Hematopoietic multipotent progenitor cell treated with erythropoietin and hydrocortisone succinate and interleukin-3 and kit ligand, for 17 days (in vitro differentiated cells): ENCODE measurements around the gene NEFH.
"Not testable (repeated sequence)": the region's sequence is repeated elsewhere in the genome, so short reads cannot be mapped to it uniquely, and the experiment has no call there.

Source experiments
- DNase-seq: peaks from one replicate; pipeline ENCODE4 v3.0.0-alpha.2; 2015; ENCODE audit warnings: low spot score

Gene NEFH, protein sequence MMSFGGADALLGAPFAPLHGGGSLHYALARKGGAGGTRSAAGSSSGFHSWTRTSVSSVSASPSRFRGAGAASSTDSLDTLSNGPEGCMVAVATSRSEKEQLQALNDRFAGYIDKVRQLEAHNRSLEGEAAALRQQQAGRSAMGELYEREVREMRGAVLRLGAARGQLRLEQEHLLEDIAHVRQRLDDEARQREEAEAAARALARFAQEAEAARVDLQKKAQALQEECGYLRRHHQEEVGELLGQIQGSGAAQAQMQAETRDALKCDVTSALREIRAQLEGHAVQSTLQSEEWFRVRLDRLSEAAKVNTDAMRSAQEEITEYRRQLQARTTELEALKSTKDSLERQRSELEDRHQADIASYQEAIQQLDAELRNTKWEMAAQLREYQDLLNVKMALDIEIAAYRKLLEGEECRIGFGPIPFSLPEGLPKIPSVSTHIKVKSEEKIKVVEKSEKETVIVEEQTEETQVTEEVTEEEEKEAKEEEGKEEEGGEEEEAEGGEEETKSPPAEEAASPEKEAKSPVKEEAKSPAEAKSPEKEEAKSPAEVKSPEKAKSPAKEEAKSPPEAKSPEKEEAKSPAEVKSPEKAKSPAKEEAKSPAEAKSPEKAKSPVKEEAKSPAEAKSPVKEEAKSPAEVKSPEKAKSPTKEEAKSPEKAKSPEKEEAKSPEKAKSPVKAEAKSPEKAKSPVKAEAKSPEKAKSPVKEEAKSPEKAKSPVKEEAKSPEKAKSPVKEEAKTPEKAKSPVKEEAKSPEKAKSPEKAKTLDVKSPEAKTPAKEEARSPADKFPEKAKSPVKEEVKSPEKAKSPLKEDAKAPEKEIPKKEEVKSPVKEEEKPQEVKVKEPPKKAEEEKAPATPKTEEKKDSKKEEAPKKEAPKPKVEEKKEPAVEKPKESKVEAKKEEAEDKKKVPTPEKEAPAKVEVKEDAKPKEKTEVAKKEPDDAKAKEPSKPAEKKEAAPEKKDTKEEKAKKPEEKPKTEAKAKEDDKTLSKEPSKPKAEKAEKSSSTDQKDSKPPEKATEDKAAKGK

DNA sequence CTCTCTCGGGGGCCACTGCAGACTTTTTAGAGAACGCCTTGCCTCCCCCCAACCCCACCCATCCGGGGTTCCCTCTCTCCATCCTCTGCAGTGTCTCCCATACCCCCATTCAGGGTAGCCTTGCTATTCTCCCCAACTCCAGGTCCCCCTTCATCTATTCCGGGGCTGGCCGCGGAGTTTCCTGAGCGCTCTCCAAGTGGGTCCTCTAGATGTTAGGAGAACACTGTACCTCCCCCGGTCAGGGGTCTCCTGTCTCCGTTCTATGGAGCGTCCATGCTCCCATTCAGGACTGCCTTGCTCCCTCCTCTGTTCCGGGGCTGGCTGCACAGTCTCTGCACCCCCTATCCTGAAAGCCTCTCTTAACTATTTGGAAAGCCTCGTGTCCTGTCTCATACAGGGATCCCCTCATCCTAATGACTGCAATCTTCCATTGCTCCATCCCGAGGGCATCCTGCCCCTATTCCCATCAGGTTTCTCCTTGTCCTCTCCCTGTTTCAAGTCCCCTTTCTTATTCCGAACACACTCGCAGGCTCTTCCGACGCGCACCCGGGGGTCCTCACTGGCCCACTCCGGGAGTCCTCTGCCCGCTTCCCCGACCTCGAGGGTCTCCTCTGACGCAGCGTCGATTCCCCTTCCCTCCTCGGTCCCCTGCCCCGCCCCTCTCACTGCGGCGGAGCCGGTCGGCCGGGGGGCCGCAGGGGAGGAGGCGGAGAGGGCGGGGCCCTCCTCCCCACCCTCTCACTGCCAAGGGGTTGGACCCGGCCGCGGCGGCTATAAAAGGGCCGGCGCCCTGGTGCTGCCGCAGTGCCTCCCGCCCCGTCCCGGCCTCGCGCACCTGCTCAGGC, at the start of gene NEFH:
NEFH (plus strand) TSS at position 802 of the 845 bp plus-strand sequence. CDS start 45 bp downstream, outside the sequence.
- no peak for DNase-seq

DNA sequence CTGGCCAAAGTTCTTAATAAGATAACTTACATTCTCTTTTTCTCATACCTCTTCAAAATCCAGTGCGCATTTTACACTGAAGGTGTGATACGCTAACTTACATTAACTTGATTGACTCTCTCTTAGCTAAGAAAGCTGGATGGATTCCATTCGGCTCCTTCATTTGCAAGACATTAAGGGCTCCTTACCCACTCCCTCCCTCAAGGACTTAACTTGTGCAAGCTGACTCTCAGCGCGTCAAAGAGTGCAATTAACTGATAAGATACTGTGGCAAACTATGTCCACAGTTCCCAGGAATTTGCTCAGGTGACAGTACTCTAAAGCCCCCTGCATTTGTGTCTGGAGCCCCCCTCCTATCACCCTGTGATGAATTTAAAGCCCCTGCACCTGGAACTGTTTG, 48.0 kb upstream of the NEFH start:
- no peak for DNase-seq

DNA sequence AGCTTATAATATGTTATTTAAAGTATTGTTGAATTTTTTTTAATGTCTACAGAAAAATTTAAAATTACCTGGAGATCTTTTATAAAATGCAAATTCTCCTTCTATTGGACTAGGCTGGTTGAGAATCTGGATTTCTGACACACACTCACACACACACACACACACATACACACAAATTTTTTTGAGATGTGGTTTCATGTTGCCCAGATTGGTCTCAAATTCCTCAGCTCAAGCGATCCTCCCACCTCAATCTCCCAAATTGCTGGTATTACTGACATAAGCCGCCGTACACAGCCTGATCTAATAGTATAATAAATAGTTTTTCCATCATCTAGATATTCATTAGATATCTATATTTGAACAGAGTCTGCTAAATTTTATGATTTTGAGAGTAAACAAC, 46.2 kb upstream of the NEFH start:
- no peak for DNase-seq

DNA sequence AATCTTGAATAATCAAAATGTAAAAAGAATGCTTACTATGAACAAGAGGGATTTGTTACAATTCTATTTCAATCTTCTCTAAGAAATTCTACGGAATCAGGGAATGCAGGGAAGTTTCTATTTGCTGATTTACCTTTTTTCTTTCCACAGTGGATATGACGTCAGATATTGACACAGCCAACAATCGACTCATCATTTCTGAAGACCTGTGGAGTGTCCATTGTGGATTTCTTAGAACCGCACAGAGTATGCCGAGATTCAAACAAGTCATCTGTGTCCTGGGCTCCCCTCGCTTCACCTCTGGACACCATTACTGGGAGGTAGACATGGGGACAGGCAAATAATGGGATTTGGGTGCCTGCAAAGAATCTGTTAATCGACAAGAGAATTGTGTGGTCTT, 45.7 kb upstream of the NEFH start:
- no peak for DNase-seq

DNA sequence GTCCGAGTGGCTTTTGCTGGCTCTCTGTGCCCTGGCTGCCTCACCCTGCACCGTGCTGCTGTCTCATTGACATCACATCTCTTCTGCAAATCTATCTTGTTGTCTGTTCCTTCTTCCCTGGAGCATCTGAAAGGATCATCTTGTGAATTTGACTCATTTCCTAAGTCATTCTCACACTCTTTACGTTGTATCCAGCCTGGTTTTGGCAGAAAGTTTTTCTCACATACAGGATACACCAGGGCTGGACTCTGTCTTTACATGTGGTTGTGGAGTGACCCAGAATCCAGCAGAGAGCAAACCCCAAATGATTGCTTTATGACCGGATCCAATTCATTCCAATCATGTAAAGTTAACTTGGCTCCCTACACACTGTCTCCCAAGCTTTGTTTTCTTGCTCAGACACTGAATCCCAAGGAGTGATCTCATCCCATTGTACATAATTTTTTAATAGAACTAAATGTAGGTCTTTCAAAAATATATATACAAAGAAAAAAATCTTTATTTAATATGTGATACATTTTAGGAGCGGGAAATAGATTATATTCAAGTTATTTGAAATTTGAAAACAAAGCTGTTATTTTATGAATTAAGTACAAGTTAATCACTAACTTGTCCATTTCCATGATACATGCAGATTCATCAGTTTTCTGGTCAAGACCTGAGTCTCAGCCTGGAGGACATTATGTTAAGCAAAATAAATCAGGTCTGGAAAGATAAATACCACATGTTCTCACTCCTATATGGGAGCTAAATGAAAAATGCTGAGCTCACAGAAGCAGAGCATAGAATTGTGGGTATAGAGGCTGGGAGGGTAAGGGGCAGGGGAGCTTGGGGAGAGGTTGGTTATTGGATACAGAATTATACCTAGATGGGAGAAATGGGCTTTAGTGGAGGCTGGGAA, 44.5 kb upstream of the NEFH start:
- no peak for DNase-seq

DNA sequence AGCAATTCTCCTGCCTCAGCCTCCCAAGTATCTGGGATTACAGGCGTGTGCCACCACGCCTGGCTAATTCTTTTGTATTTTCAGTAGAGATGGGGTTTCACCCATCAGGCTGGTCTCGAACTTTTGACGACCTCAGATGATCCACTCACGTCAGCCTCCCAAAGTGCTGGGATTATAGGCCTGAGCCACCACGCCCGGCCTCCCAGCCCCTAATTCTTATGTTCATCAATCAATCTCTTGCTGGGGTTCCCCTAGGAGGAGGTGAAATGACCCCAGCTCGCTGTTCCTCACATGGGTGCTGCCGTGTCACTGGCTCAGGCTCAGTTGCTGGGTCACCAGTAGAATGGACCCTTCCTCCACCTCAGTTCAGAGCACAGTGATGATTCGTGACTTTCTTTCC, 41.7 kb upstream of the NEFH start, which contains the start of gene RFPL1:
RFPL1 (plus strand) TSS at position 301 of the 400 bp plus-strand sequence.
- DNase-seq: not testable (repeated sequence)

DNA sequence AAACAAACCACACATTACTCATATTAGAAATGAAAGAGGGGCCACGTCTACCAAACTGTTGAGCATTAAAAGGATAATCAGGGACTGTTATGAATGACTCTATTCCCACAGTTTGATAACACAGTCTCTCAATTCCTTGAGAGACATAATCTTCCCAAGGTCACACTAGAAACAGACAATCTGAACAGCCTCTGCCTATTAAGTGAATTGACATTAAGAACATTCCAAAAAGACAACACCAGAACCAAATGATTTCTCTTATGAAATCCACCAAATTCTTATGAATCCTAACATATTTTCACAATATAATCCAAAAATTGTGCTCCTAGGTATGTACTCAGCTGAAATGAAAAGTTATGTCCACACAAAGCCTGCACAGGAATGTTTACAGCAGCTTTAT, 37.0 kb upstream of the NEFH start:
- no peak for DNase-seq

DNA sequence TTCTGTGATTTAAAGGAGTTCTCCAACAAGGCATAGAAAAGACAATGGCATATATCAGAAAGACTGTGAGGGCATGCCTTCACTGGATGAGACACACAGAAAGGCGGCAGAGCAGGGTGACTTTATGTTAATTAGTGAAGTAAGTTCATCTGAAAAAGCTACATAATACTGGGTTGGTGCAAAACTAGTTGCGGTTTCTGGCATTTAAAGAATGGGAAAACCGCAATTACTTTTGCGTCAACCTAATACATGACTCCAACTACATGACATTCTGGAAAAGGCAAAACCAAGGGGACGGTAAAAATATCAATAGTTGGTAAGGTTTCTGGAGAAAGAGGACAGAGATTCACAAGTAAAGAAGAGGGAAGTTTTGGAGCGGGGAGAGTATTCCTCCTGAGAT, 36.6 kb upstream of the NEFH start:
- no peak for DNase-seq

DNA sequence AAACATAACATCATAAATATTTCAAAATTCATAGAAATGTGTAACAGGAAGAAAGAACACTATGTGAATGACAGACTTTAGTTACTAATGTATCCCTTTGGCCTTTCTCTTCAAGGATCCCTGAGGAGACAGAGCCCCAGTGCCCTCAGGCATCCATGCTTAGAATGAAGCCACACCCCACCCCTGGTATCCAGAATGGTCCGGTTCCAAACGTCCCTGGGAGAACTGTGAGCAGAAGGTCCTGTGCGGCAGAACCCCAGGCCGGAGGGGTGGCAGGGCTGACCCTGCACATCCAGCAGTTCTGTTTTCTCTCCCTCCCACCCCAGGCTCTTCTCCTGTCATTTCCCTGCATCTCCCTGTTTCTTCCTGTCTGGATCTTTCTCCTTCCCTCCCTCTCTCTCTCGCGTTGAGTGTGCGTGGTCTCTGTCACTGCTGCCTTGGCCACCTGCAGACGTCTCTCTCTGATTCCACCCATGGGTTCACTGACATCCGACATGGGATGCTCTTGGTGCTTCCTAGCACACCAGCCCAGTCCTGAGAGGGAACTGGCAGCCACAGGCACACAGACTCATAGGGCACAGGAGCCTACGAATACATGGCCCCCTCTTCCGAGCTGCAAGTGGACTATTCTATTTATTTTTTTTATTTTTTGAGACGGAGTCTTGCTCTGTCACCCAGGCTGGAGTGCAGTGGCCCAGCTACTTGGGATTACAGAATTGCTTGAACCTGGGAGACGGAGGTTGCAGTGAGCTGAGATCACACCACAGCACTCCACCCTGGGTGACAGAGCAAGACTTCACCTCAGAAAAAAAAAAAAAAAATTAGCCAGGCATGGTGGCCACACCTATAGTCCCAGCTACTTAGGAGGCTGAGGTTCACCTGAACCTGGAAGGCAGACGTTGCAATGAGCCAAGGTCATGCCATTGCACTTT, 35.9 kb upstream of the NEFH start:
- DNase-seq: no peak

DNA sequence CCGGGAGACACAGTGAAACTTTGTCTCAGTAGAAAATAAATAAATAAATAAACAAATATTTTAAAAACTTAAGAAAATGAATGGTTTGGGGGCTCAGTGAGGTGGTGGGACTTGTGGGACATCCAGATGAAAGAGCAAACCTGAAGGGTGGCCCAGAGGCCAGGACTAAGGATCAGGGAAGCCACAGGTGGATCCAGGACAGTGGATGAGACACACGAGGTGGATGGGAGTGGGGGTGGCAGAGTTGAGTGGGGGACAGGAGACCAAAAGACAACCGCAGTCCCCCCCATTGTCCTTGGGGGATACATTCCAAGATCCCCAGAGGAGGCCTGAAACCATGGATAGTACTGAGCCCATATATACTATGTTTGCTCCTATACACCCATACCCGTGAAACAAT, 34.5 kb upstream of the NEFH start:
- no peak for DNase-seq

DNA sequence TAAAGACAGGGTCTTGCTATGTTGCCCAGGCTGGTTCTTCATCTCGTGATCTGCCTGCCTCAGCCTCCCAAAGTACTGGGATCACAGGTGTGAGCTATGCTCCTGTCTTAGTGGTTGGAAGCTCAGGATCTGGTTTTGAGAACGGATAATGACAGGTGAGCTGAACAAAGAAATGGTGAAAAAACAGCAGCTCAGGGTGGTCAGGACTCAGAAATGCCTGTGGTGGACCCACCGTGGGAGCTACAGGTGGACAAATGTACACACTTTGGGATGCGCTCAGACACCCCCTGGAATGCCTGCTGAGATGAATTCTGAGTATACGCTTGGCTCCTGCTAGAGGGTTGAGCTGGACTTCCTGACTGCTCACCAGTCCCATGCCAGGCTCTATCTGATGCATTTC, 32.1 kb upstream of the NEFH start:
- DNase-seq: no peak

DNA sequence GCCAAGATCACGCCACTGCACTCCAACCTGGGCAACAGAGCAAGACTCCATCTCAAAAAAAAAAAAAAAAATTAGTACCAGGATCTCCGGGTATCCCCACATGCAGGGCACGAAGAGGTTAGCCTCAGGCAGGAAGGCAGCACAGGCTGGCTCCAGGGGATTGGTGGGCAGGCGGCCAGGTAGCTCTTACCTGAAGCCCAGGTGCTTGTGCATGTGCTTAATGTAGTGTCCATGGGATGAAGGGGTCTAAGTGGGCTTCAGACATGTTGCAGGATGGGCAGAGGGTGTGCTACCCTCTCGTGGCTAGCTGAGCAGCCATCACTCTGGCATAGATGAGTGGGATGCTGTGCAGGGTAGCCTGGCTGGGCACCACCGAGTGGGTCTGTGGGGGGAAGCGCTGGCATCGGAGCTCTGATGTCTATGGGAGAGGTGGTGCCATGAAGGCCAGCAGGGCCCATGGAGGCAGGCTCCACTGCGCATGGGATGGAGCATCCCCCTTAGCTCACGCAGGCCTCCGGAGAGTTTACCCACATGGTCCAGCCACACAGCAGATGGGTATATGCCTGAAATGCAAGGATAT, 30.6 kb upstream of the NEFH start:
- no peak for DNase-seq

DNA sequence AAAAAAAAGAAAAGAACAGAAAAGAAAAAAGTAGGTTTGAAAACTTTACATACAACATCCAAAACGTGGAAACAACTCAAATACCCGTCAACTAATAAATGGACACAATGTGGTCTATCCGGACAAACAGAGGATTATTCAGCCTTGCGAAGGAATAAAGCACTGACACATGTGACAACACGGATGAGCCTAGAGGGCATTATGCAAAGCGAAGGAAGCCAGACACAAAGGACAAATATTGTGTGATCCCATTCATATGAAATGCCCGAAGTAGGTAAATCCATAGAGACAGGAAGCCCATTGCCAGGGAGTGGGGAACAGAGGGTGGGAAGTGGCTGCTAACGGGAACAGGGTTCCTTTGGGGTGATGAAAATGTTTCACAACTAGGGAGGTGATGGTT, 29.8 kb upstream of the NEFH start:
- no peak for DNase-seq

DNA sequence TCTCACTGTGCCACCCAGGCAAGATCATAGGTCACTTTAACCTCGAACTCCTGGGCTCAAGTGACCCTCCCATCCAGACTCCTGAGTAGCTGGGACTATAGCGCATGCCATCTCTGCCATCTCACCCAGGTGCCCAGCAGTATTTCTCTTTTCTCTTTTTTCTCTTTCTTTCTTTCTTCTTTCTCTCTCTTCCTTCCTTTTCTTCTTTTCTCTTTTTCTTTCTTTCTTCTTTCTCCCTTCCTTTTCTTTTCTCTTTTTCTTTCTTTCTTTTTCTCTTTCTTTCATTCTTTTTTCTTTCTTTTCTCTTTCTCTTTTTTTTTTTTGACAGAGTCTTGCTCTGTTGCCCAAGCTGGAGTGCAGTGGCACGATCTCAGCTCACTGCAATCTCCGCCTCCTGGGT, 28.2 kb upstream of the NEFH start:
- no peak for DNase-seq

DNA sequence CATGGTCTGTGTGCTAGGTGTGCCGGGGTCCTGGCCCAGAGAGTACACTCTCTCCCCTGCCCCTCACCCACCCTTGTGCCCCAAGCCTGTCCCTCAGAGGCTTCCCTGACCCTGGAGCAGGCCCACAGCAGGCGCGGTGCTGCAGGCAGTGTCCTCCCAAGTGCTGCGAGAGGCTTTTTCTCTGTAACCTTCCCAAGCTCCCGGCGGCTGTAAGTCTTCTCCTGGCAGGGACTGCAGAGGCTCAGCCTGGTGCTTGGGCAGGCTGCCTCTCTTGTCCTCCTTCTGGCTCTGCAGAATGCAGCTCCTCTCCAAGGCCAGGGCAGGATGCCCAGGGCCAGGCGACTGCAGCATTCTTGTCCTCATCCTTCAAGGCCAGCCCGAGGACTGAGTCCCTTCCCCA, 25.7 kb upstream of the NEFH start:
- no peak for DNase-seq

DNA sequence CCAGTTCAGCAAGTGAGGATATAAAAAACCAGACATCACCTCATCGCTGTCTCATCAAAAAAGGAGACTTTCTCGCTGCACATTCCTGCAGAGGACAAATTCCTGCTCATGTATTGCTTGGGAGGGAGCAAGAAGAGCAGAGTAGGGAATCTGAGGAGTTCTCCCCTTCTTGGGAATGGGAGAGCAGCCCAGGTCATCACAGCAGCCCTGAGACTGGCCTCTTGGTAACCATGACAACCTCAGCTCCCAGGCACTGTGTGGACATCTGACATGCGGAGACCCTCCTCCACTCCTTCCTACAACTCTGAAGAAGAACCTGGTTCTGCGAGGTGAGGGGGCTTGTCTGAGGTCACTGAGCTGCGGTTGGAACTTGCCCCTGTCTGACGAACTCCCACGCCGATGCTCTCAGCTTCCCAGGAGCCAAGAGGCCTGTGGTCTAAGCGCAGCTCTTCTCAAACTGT, 23.8 kb upstream of the NEFH start:
- DNase-seq: no peak

DNA sequence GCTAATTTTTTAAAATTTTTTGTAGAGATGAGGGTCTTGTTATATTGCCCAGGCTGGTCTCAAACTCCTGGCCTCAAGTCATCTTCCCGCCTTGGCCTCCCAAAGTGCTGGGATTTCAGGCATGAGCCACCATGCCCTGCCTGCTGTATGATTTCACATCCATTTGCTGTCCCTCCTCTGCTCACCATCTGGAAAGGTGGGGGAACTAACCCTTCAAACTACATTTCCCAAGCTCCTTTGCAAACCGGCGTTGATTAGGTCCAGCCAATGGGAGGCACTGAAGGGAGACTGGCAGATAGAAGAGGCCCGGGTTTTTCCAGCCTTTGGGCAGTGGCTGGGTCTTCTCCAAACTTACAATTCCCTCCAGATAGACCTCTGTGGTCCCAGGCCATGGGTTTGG, 22.3 kb upstream of the NEFH start:
- DNase-seq: no peak

DNA sequence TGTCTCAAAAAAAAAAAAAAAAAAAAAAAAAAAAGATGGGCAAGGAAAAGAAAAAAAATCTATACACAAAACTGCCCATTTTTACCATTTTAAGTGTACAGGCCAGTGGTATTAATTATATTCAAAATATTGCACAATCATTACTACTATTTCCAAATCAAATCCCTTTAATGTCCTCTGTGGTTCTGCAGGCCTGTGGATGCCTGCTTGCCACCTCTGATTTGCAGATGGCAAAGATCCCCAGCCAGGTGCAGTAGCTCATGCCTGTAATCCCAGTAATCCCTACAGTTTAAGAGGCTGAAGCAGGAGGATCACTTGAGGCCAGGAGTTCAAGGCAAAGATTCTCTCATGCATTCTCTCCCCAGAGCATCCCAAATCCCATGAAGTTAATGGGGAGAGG, 21.5 kb upstream of the NEFH start:
- DNase-seq: no peak

DNA sequence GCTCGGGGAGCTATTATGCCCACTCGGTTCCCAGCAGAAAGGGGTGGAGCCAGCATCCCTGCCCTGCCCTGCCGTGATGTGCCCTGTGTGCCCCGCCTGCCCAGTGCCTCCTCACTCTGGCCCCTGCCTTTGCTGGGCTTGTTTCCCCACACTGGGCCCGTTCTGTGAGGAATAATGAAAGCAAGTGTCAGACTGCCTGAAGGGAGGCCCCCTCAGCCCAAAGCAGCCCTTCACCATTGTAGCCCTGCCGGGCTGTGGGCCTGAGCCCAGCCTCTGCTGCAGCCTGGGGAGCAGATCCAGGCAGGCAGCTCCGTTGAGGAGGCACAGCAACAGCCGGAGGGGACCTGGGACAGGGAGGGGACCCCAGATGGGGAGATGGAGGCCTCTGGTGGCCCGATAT, 20.2 kb upstream of the NEFH start:
- DNase-seq: no peak
